Measurements from ENCODE around the gene KLHL15.
A peak's percentile ranks its signal among the peaks of the same experiment; 100 is the strongest.
"Not testable (repeated sequence)": the region's sequence is repeated elsewhere in the genome, so short reads cannot be mapped to it uniquely, and the experiment has no call there.

KLHL15 gene

GRCh38 chrX:24027086-24027485, at the start of gene KLHL15:
Gene KLHL15 (minus strand): TSS chrX:24027186. CDS start chrX:24006693, 20,493 bp downstream.
- DNase-seq, result no peak

- no peak for DNase-seq
These were observed 42.9 kb upstream of the KLHL15 start for GRCh38 chrX:24069877-24070276.

GRCh38 chrX:24063488-24063887, 36.5 kb upstream of the KLHL15 start:
- no peak for DNase-seq

- no peak for DNase-seq
These were observed 28.0 kb upstream of the KLHL15 start for GRCh38 chrX:24055043-24055356.

GRCh38 chrX:24054182-24055042, 27.4 kb upstream of the KLHL15 start, which contains the start of gene EIF2S3:
Gene EIF2S3 (plus strand): TSS chrX:24054956. CDS start chrX:24054969, 13 bp downstream.
- DNase-seq, result peak; percentile 94

- not testable (repeated sequence) for DNase-seq
These were observed 23.7 kb upstream of the KLHL15 start for GRCh38 chrX:24050522-24051318.

- DNase-seq, result not testable (repeated sequence)
These were observed 22.7 kb upstream of the KLHL15 start for GRCh38 chrX:24049643-24050042.

- DNase-seq, result not testable (repeated sequence)
These were observed 19.1 kb upstream of the KLHL15 start for GRCh38 chrX:24046060-24046459.

- no peak for DNase-seq
These were observed 10.7 kb upstream of the KLHL15 start for GRCh38 chrX:24037729-24038128.

GRCh38 chrX:24034485-24034884, 7.5 kb upstream of the KLHL15 start:
- no peak for DNase-seq

- no peak for DNase-seq
These were observed 3.6 kb upstream of the KLHL15 start for GRCh38 chrX:24030597-24030996.

GRCh38 chrX:24027985-24028384, 999 bp upstream of the KLHL15 start:
- DNase-seq, result no peak

- DNase-seq, result peak; percentile 27
These were observed 554 bp downstream of the KLHL15 start for GRCh38 chrX:24026432-24026831.

GRCh38 chrX:24025741-24026403, 1.1 kb downstream of the KLHL15 start:
- DNase-seq, result no peak

- DNase-seq, result peak; percentile 93
These were observed 1.9 kb downstream of the KLHL15 start for GRCh38 chrX:24024819-24025740.

GRCh38 chrX:24023972-24024669, 2.9 kb downstream of the KLHL15 start:
- DNase-seq, result no peak

- DNase-seq, result no peak
These were observed 3.4 kb downstream of the KLHL15 start for GRCh38 chrX:24023544-24023943.

- no peak for DNase-seq
These were observed 6.6 kb downstream of the KLHL15 start for GRCh38 chrX:24020306-24020876.

- no peak for DNase-seq
These were observed 7.5 kb downstream of the KLHL15 start for GRCh38 chrX:24019448-24019847.

GRCh38 chrX:24018809-24019208, 8.2 kb downstream of the KLHL15 start:
- DNase-seq, result no peak

GRCh38 chrX:24017674-24018073, 9.3 kb downstream of the KLHL15 start:
- no peak for DNase-seq

Measured in left hindlimb (tissue), 1 donor.